K562 (cell line): ENCODE data around the gene WNT7B.

Experiments
- EZH2 ChIP-seq: IDR thresholded peaks from 2 replicates; pipeline ENCODE4 v1.6.1; 2012; ENCODE audit warnings: low read depth, mild to moderate bottlenecking, inconsistent platforms, low read length, borderline replicate concordance
- LARP7 ChIP-seq: fragments of 450-650 bp; IDR thresholded peaks from 2 replicates; pipeline ENCODE4 v1.6.1; 2016
- NFIC ChIP-seq: fragments of 450-650 bp; IDR thresholded peaks from 2 replicates; pipeline ENCODE4 v1.6.1; 2017; ENCODE audit warnings: mild to moderate bottlenecking, inconsistent platforms
- POLR2AphosphoS5 ChIP-seq: IDR thresholded peaks from 2 replicates; pipeline ENCODE4 v1.6.1; 2011; ENCODE audit warnings: mild to moderate bottlenecking, low read depth, low read length, moderate library complexity; ENCODE audit not compliant: control insufficient read depth, insufficient read depth
- SIX5 ChIP-seq, 2 experiments: IDR thresholded peaks; 2 replicates each; pipeline ENCODE4 v1.6.1; 2011; ENCODE audit warnings: low read length in 2 of 2, borderline replicate concordance in 1 of 2, low read depth in 1 of 2, mild to moderate bottlenecking in 1 of 2, moderate library complexity in 1 of 2; ENCODE audit not compliant: insufficient read depth in 1 of 2
- SP2 ChIP-seq: IDR thresholded peaks from 2 replicates; pipeline ENCODE4 v1.6.1; 2011; ENCODE audit warnings: mild to moderate bottlenecking, low read depth, low read length, moderate library complexity; ENCODE audit not compliant: poor library complexity, severe bottlenecking; ENCODE audit errors: extremely low read depth
- TSC22D4 ChIP-seq: fragments of 450-650 bp; IDR thresholded peaks from 2 replicates; pipeline ENCODE4 v1.6.1; 2016; ENCODE audit warnings: missing genetic modification characterization, missing biosample characterization, control low read depth
- ZFPM2 ChIP-seq: fragments of 250-450 bp; sonication (Bioruptor Pico); IDR thresholded peaks from 2 replicates; pipeline ENCODE4 v1.5.1; 2022; ENCODE audit warnings: mild to moderate bottlenecking
- ZNF717 ChIP-seq: fragments of 250-450 bp; sonication (Bioruptor Pico); IDR thresholded peaks from 2 replicates; pipeline ENCODE4 v1.5.0; 2021
- TF ChIP-seq, protein P1 (sequence below): sonication (generic); formaldehyde crosslinking; IDR thresholded peaks from 2 replicates; pipeline ENCODE4 v1.8.0; 2023; ENCODE audit warnings: mild to moderate bottlenecking, missing genetic modification reagents

DNA sequence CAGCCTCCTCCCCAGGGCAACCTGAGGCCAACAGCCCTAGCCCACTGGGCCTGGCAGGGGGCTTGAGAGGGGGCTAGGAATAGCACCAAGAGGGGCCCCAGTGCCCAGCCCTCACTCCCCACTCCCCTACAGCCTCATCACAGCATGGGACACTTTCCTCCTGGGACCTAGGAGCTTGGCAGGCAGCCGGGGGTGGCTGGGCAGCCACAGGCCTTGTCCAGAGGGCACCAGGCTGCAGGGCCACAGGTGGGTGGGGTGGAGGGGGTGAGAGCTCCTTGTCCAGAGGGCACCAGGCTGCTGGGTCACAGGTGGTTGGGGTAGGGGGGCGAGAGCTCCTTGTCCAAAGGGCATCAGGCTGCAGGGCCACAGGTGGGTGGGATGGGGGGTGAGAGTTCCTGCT lies 61.8 kb downstream of the WNT7B start:
- TF ChIP-seq SP2 = no peak
- TF ChIP-seq, protein P1, sequence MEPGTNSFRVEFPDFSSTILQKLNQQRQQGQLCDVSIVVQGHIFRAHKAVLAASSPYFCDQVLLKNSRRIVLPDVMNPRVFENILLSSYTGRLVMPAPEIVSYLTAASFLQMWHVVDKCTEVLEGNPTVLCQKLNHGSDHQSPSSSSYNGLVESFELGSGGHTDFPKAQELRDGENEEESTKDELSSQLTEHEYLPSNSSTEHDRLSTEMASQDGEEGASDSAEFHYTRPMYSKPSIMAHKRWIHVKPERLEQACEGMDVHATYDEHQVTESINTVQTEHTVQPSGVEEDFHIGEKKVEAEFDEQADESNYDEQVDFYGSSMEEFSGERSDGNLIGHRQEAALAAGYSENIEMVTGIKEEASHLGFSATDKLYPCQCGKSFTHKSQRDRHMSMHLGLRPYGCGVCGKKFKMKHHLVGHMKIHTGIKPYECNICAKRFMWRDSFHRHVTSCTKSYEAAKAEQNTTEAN = no peak
- no peak for TF ChIP-seq LARP7
- TF ChIP-seq ZFPM2 (CRISPR knock-in tag) = no peak
- TF ChIP-seq SIX5 (IDR thresholded peaks at IDR 0.05; ENCODE audit: borderline replicate concordance in 1 of 2, insufficient read depth in 1 of 2, low read depth in 1 of 2, low read length in 2 of 2) = no peak
- TF ChIP-seq NFIC = no peak
- no peak for TF ChIP-seq POLR2AphosphoS5
- TF ChIP-seq TSC22D4 (tag) = no peak
- no peak for TF ChIP-seq ZNF717 (CRISPR knock-in tag)
- no peak for TF ChIP-seq EZH2
